NK-92 (cell line): ENCODE data around the gene HOXA4.

Experiments used
- DNase-seq: peaks from one replicate; lab custom pipeline; 2025; ENCODE audit not compliant: unreplicated experiment; lab: John Stamatoyannopoulos, UW

Gene HOXA4

GRCh38 chr7:27169658-27170425 lies 39.3 kb upstream of the HOXA4 start:
- DNase-seq: no peak

GRCh38 chr7:27168265-27168947 lies 37.8 kb upstream of the HOXA4 start:
- no peak for DNase-seq

- no peak for DNase-seq
Measured at GRCh38 chr7:27167916-27168264, 37.3 kb upstream of the HOXA4 start.

- DNase-seq: no peak
Measured at GRCh38 chr7:27166531-27167505, 36.3 kb upstream of the HOXA4 start.

- DNase-seq: no peak
Measured at GRCh38 chr7:27165996-27166530, 35.5 kb upstream of the HOXA4 start.

- DNase-seq: no peak
Measured at GRCh38 chr7:27165089-27165995, 34.8 kb upstream of the HOXA4 start, which contains the start of gene HOXA9. TSS of gene HOXA9 (minus strand) at chr7:27165537. CDS start at chr7:27165457, 80 bp downstream.

- DNase-seq: no peak
Measured at GRCh38 chr7:27164367-27165088, 34.0 kb upstream of the HOXA4 start.

GRCh38 chr7:27164045-27164366 lies 33.4 kb upstream of the HOXA4 start:
- no peak for DNase-seq

GRCh38 chr7:27163288-27164044 lies 32.9 kb upstream of the HOXA4 start:
- DNase-seq: no peak

GRCh38 chr7:27162561-27163287 lies 32.2 kb upstream of the HOXA4 start:
- no peak for DNase-seq

GRCh38 chr7:27161721-27162560 lies 31.4 kb upstream of the HOXA4 start:
- DNase-seq: no peak

GRCh38 chr7:27161214-27161720 lies 30.7 kb upstream of the HOXA4 start:
- no peak for DNase-seq

- no peak for DNase-seq
Measured at GRCh38 chr7:27160546-27161213, 30.1 kb upstream of the HOXA4 start.

GRCh38 chr7:27160145-27160545 lies 29.6 kb upstream of the HOXA4 start:
- DNase-seq: no peak

- DNase-seq: no peak
Measured at GRCh38 chr7:27159266-27160144, 28.9 kb upstream of the HOXA4 start.
